Measurements from ENCODE around the gene MYOM3. TPM values are rescaled to one million over a fixed set of nuclear protein-coding genes. Genes with fewer than 3 reads are reported as not detected.

MYOM3 gene
- total and polyA plus RNA-seq, 4 donors: 0.59 to 1.9 (median 0.95) TPM

DNA sequence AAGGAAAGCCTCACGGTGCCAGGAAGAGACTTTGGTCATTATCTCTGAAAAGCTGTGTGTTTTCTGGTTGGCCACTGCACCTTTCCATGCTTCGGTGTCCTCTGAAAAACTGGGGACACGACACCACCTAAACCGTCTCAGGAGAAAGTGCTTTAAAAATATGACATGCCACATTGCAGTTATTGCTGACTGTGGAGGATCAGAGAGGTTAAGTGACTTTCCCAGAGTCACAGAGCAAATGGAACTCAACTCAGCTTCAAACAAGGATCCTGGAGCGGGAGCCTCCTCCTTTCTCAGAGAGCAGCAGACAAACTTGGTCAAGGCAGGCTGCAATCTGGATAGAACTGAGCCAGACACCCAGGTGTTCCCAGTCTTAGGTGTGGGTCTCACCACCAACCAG lies 13.8 kb downstream of the MYOM3 start:
- no peaks in the 10 kb centered on the region for H3K9me3 ChIP-seq (ENCODE audit: control insufficient read depth, low read length)
- DNase-seq: no peak
- no peak overlapping the region for H3K4me3 ChIP-seq (ENCODE audit: low read length in 2 of 2)
- no peaks in the 10 kb centered on the region for H3K27me3 ChIP-seq (ENCODE audit: control insufficient read depth in 1 of 2, insufficient read depth in 2 of 2, low read length in 1 of 2)
- 91 to 92% methylated on average over 5 of the region's 5 CpGs for WGBS, 2 donors
- intact Hi-C loops (cut with DNase I): no loop called here
- no peaks in the 10 kb centered on the region for H3K4me1 ChIP-seq (ENCODE audit: control insufficient read depth in 1 of 2, insufficient read depth in 2 of 2, low read length in 2 of 2)
- ATAC-seq (ENCODE audit: low FRiP score): no peak
- no peak overlapping the region for H3K27ac ChIP-seq (ENCODE audit: low read depth in 1 of 2, low read length in 2 of 2)
- H3K36me3 ChIP-seq (ENCODE audit: control insufficient read depth in 1 of 2, insufficient read depth in 2 of 2, low read length in 1 of 2): no peaks in the 10 kb centered on the region

DNA sequence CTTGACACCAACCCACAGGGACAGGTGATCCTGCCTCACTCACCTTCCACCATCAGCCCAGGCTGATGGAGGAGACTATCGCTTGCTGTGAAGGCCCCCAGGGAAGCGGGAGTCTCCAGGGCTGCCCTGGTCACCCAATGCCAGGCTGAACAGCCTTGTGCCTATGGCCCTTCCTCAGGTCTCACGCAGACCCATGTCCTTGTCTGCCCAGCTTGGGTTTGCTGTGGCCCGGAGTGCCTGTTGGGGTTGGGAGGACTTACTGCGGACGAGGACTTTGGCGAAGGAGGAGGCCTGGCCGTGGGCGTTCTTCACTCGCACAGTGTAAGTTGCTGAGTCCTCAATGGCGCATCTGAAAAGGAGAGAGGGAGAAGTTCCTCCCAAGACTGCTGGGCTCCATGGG lies 14.3 kb downstream of the MYOM3 start:
- 95 to 97% methylated on average over 11 of the region's 11 CpGs for WGBS, 2 donors
- DNase-seq (no peak), ATAC-seq (ENCODE audit: low FRiP score) (no peak)
- Histone ChIP-seq H3K9me3 (ENCODE audit: control insufficient read depth, low read length) (no peaks in the 10 kb centered on the region), H3K27me3 (ENCODE audit: control insufficient read depth in 1 of 2, insufficient read depth in 2 of 2, low read length in 1 of 2) (no peaks in the 10 kb centered on the region), H3K4me3 (ENCODE audit: low read length in 2 of 2) (no peak overlapping the region), H3K27ac (ENCODE audit: low read depth in 1 of 2, low read length in 2 of 2) (no peak overlapping the region), H3K4me1 (ENCODE audit: control insufficient read depth in 1 of 2, insufficient read depth in 2 of 2, low read length in 2 of 2) (no peaks in the 10 kb centered on the region), H3K36me3 (ENCODE audit: control insufficient read depth in 1 of 2, insufficient read depth in 2 of 2, low read length in 1 of 2) (no peaks in the 10 kb centered on the region)
- intact Hi-C loops (cut with DNase I): no loop called here

DNA sequence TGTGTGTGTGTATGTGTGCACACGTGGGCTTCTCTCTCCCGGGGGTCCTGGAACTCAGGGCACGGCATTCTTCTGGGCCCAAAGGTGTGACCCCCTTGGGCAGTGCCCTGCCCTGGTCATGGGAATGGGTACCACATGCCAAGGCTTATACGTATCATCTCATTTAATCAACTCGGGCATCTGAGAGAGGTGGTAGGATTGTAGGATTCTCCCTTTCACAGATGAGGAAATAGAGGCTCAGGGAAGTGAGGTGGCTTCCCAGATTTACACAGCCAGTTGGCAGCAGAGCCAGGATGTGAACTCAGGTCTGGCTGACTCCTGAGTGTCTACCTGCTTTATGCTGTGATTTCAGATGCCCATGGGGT lies 15.2 kb downstream of the MYOM3 start:
- Histone ChIP-seq H3K27ac (ENCODE audit: low read depth in 1 of 2, low read length in 2 of 2) (no peak overlapping the region), H3K27me3 (ENCODE audit: control insufficient read depth in 1 of 2, insufficient read depth in 2 of 2, low read length in 1 of 2) (no peaks in the 10 kb centered on the region), H3K36me3 (ENCODE audit: control insufficient read depth in 1 of 2, insufficient read depth in 2 of 2, low read length in 1 of 2) (no peaks in the 10 kb centered on the region), H3K4me1 (ENCODE audit: control insufficient read depth in 1 of 2, insufficient read depth in 2 of 2, low read length in 2 of 2) (no peaks in the 10 kb centered on the region), H3K4me3 (ENCODE audit: low read length in 2 of 2) (no peak overlapping the region), H3K9me3 (ENCODE audit: control insufficient read depth, low read length) (no peaks in the 10 kb centered on the region)
- DNase-seq (no peak), ATAC-seq (ENCODE audit: low FRiP score) (no peak)
- WGBS, 2 donors: 87 to 93% methylated on average over 5 of the region's 5 CpGs
- intact Hi-C loops (cut with DNase I): no loop called here

DNA sequence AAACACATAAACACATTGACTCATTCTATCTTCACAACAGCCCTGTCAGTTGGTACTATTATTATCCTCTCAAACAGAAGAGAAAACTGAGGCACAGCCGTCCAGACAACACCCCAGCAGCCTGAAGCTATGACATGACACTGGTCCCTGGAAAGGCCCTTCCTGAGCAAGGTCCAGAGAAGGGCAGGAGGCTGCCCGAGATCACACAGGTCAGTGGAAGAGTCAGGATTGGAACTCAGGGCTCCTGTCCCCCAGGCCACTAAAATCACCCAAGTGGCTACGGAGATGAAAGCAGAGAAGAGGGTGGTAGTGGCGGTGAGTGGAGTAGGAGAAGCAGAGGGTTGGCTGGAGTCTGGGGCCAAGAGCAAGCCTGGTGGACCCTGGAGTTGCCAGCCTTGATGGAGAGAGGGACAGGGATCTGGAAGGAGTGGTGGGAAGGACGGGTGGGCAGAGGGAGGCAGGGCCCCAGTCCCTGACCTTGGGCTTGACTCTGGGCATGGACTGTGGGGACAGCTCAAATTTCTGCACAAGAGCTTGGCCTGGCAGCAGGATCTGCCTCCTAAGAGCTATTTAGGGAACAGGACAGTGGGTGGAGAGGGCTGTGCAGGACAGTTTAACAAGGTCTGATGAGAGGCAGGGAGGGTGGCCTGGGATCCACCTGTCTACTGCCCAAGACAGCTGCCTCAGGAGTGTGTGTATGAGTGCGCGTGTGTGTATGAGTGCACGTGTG lies 15.8 kb downstream of the MYOM3 start:
- no peaks in the 10 kb centered on the region for H3K9me3 ChIP-seq (ENCODE audit: control insufficient read depth, low read length)
- 86 to 89% methylated on average over 8 of the region's 8 CpGs for WGBS, 2 donors
- H3K36me3 ChIP-seq (ENCODE audit: control insufficient read depth in 1 of 2, insufficient read depth in 2 of 2, low read length in 1 of 2): no peaks in the 10 kb centered on the region
- intact Hi-C loops (cut with DNase I): no loop called here
- no peak for ATAC-seq (ENCODE audit: low FRiP score)
- no peak overlapping the region for H3K27ac ChIP-seq (ENCODE audit: low read depth in 1 of 2, low read length in 2 of 2)
- no peak for DNase-seq
- no peaks in the 10 kb centered on the region for H3K27me3 ChIP-seq (ENCODE audit: control insufficient read depth in 1 of 2, insufficient read depth in 2 of 2, low read length in 1 of 2)
- H3K4me1 ChIP-seq (ENCODE audit: control insufficient read depth in 1 of 2, insufficient read depth in 2 of 2, low read length in 2 of 2): no peaks in the 10 kb centered on the region
- H3K4me3 ChIP-seq (ENCODE audit: low read length in 2 of 2): no peak overlapping the region

DNA sequence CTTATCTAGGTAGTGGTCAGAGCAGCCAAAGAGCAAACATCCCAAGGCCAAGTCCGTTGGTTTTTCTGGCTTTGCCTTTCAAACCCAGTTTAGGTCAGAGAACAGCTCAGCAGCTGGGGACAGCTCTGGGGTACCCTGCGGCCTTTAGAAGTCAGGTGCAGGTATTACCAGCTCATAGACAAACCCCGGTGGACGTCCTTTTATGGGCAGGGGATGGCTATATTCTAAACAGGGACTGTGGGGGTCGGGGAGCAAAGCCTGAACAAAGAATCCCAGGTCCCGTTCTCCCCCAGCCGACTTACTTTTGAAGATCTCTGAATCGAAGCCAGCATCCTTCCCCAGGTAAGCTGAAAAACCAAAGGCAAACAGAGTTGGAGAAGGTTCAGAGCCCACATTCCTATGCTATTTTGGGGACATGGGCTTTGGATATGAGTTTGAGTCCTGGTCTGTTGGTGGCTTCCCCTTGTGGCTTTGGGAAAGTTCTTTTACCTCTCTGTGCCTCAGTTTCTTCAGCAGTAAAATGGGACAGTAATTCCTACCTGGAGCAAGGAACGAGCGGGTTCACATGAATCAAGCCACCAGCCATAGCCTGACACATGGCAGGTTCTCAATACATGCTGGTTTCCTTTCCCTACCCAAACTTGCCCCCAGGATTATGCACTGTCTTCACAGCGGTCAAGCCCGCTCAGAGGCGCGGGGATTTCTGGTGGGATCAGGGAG lies 16.6 kb downstream of the MYOM3 start:
- 85 to 90% methylated on average over 14 of the region's 14 CpGs for WGBS, 2 donors
- no peaks in the 10 kb centered on the region for H3K4me1 ChIP-seq (ENCODE audit: control insufficient read depth in 1 of 2, insufficient read depth in 2 of 2, low read length in 2 of 2)
- no peak for ATAC-seq (ENCODE audit: low FRiP score)
- no peak overlapping the region for H3K4me3 ChIP-seq (ENCODE audit: low read length in 2 of 2)
- DNase-seq: no peak
- intact Hi-C loops (cut with DNase I): no loop called here
- H3K27me3 ChIP-seq (ENCODE audit: control insufficient read depth in 1 of 2, insufficient read depth in 2 of 2, low read length in 1 of 2): no peaks in the 10 kb centered on the region
- H3K36me3 ChIP-seq (ENCODE audit: control insufficient read depth in 1 of 2, insufficient read depth in 2 of 2, low read length in 1 of 2): no peaks in the 10 kb centered on the region
- H3K27ac ChIP-seq (ENCODE audit: low read depth in 1 of 2, low read length in 2 of 2): no peak overlapping the region
- H3K9me3 ChIP-seq (ENCODE audit: control insufficient read depth, low read length): no peaks in the 10 kb centered on the region

DNA sequence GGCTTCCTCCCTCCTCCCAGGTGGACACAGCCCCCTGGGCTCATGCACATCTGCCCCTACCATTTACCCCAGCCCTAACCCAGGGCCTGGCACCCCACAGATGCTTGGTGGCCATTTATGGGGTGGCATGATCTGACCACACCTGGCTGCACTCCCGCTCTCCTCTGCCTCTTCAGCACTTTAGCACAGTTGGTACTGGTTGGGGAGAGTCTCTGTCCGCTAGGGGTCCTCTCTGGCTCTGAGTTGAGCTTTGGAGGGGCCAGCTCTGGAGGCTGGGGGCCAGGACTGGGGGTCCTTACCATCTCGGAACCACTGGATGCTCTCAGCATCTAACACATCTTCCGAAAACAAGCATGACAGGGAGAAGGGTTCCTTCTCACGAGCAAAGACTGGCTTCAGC lies 17.4 kb downstream of the MYOM3 start:
- Histone ChIP-seq H3K27me3 (ENCODE audit: control insufficient read depth in 1 of 2, insufficient read depth in 2 of 2, low read length in 1 of 2) (no peaks in the 10 kb centered on the region), H3K4me1 (ENCODE audit: control insufficient read depth in 1 of 2, insufficient read depth in 2 of 2, low read length in 2 of 2) (no peaks in the 10 kb centered on the region), H3K27ac (ENCODE audit: low read depth in 1 of 2, low read length in 2 of 2) (no peak overlapping the region), H3K4me3 (ENCODE audit: low read length in 2 of 2) (no peak overlapping the region), H3K36me3 (ENCODE audit: control insufficient read depth in 1 of 2, insufficient read depth in 2 of 2, low read length in 1 of 2) (no peaks in the 10 kb centered on the region), H3K9me3 (ENCODE audit: control insufficient read depth, low read length) (no peaks in the 10 kb centered on the region)
- WGBS, 2 donors: 86 to 88% methylated on average over 5 of the region's 5 CpGs
- intact Hi-C loops (cut with DNase I): no loop called here
- DNase-seq (no peak), ATAC-seq (ENCODE audit: low FRiP score) (no peak)

DNA sequence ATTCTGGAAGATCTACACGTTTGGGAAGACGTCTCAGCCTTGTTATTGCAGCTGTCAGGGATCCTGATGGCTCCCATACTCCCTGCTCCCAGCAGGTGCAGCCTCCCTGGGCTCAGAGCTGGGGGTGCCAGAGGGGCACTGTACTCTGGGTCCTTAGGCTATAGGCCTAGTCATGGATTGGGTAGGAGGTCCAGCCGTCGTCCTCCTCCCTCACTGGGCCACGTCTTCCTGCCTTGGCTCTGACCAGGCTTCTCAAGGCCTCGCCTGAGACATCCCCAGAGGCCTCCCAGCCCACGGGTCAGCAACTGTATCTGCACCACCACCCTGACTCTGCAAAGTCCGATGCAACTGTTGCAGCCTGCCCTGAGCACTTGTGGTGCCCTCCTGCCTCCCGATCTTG lies 18.2 kb downstream of the MYOM3 start:
- Histone ChIP-seq H3K4me3 (ENCODE audit: low read length in 2 of 2) (no peak overlapping the region), H3K27me3 (ENCODE audit: control insufficient read depth in 1 of 2, insufficient read depth in 2 of 2, low read length in 1 of 2) (no peaks in the 10 kb centered on the region), H3K4me1 (ENCODE audit: control insufficient read depth in 1 of 2, insufficient read depth in 2 of 2, low read length in 2 of 2) (no peaks in the 10 kb centered on the region), H3K36me3 (ENCODE audit: control insufficient read depth in 1 of 2, insufficient read depth in 2 of 2, low read length in 1 of 2) (no peaks in the 10 kb centered on the region), H3K9me3 (ENCODE audit: control insufficient read depth, low read length) (no peaks in the 10 kb centered on the region), H3K27ac (ENCODE audit: low read depth in 1 of 2, low read length in 2 of 2) (no peak overlapping the region)
- 77 to 87% methylated on average over 9 of the region's 9 CpGs for WGBS, 2 donors
- no peak for DNase-seq
- no peak for ATAC-seq (ENCODE audit: low FRiP score)
- intact Hi-C loops (cut with DNase I): no loop called here

DNA sequence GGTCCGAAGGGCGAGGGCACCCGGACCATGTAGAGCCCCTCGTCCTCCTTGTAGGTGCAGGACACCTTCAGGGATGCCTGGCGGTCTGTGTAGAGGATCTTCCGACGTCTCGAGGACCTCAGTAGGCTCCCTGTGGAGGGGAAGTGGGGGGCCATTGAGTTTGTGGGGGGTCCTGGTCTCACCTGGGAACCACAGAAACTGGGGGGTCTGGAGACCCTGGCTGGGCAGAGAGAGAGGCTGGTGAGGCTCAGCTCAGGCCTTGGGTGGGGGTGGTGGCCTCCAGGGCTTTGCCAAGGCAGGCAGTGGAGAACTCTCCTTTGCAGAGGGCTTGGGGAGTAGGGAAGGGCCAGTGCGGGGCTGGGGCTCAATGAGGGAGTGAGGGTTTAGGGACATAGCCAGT lies 19.0 kb downstream of the MYOM3 start:
- no peaks in the 10 kb centered on the region for H3K4me1 ChIP-seq (ENCODE audit: control insufficient read depth in 1 of 2, insufficient read depth in 2 of 2, low read length in 2 of 2)
- no peak overlapping the region for H3K27ac ChIP-seq (ENCODE audit: low read depth in 1 of 2, low read length in 2 of 2)
- H3K36me3 ChIP-seq (ENCODE audit: control insufficient read depth in 1 of 2, insufficient read depth in 2 of 2, low read length in 1 of 2): no peaks in the 10 kb centered on the region
- 93 to 96% methylated on average over 9 of the region's 9 CpGs for WGBS, 2 donors
- H3K4me3 ChIP-seq (ENCODE audit: low read length in 2 of 2): no peak overlapping the region
- intact Hi-C loops (cut with DNase I): no loop called here
- DNase-seq (no peak), ATAC-seq (ENCODE audit: low FRiP score) (no peak)
- H3K9me3 ChIP-seq (ENCODE audit: control insufficient read depth, low read length): no peaks in the 10 kb centered on the region
- no peaks in the 10 kb centered on the region for H3K27me3 ChIP-seq (ENCODE audit: control insufficient read depth in 1 of 2, insufficient read depth in 2 of 2, low read length in 1 of 2)

DNA sequence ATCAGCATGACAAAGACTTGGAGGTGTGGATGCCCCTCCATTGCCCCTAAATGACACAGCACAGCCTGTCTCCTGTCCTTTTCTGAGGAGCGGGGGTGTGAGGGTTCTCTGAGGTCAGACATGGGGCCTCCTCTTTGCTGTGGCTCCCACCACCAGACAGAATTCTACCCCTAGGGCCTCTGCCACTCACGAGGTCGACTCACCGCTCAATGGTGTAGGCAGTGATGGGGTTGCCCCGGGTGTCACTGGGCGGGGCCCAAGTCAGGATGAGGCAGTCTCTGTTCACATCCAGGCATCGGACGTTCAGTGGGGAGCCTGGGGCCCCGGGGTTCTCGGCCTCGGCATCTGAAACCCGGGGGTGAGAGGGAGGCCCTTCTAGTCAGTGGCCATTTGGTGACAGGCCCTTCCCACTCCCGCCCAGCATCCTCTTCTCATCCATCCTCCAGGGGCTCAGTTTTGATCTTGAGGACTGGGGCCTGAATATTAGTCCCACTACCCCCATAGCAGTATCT lies 19.9 kb downstream of the MYOM3 start:
- Histone ChIP-seq H3K36me3 (ENCODE audit: control insufficient read depth in 1 of 2, insufficient read depth in 2 of 2, low read length in 1 of 2) (no peaks in the 10 kb centered on the region), H3K27ac (ENCODE audit: low read depth in 1 of 2, low read length in 2 of 2) (no peak overlapping the region), H3K4me1 (ENCODE audit: control insufficient read depth in 1 of 2, insufficient read depth in 2 of 2, low read length in 2 of 2) (no peaks in the 10 kb centered on the region), H3K9me3 (ENCODE audit: control insufficient read depth, low read length) (no peaks in the 10 kb centered on the region), H3K27me3 (ENCODE audit: control insufficient read depth in 1 of 2, insufficient read depth in 2 of 2, low read length in 1 of 2) (no peaks in the 10 kb centered on the region), H3K4me3 (ENCODE audit: low read length in 2 of 2) (no peak overlapping the region)
- 89 to 90% methylated on average over 13 of the region's 13 CpGs for WGBS, 2 donors
- intact Hi-C loops (cut with DNase I): no loop called here
- no peak for ATAC-seq (ENCODE audit: low FRiP score)
- DNase-seq: no peak
